CD4-positive, alpha-beta T cell treated with Interleukin-6 for 4 hours (primary cell): ENCODE results near the gene POLR2F.
A peak's percentile ranks its signal among the peaks of the same experiment; 100 is the strongest.

Source experiments
- DNase-seq: peaks from one replicate; pipeline ENCODE4 v3.0.0-alpha.2; 2020; ENCODE audit warnings: mixed read lengths

Gene POLR2F

GRCh38 chr22:37953437-37954179 lies at the start of gene POLR2F, which contains the start of gene C22orf23:
POLR2F (plus strand) TSS chr22:37953699; CDS start chr22:37953788, 89 bp downstream.
C22orf23 (minus strand) TSS chr22:37953601; CDS start chr22:37953149, 452 bp downstream.
- DNase-seq: peak; percentile 98

GRCh38 chr22:37904572-37905533 lies 48.6 kb upstream of the POLR2F start:
- DNase-seq: no peak

- DNase-seq: peak; percentile 82
Observed at GRCh38 chr22:37905534-37906363, 47.8 kb upstream of the POLR2F start, which contains the start of gene MICALL1. MICALL1 (plus strand) TSS chr22:37906297; CDS start chr22:37906423, 126 bp downstream.

GRCh38 chr22:37906364-37907008 lies 47.0 kb upstream of the POLR2F start:
- DNase-seq: peak; percentile 58

GRCh38 chr22:37907036-37907954 lies 46.2 kb upstream of the POLR2F start:
- no peak for DNase-seq

- DNase-seq: no peak
Observed at GRCh38 chr22:37909766-37910165, 43.7 kb upstream of the POLR2F start.

GRCh38 chr22:37910890-37911672 lies 42.4 kb upstream of the POLR2F start:
- DNase-seq: no peak

- no peak for DNase-seq
Observed at GRCh38 chr22:37911697-37912096, 41.8 kb upstream of the POLR2F start.

- no peak for DNase-seq
Observed at GRCh38 chr22:37912171-37912570, 41.3 kb upstream of the POLR2F start.

GRCh38 chr22:37913233-37913721 lies 40.2 kb upstream of the POLR2F start:
- no peak for DNase-seq

- DNase-seq: no peak
Observed at GRCh38 chr22:37916311-37916710, 37.2 kb upstream of the POLR2F start.

- DNase-seq: no peak
Observed at GRCh38 chr22:37917874-37918548, 35.5 kb upstream of the POLR2F start.

- no peak for DNase-seq
Observed at GRCh38 chr22:37918580-37919270, 34.8 kb upstream of the POLR2F start.

GRCh38 chr22:37920126-37920525 lies 33.4 kb upstream of the POLR2F start:
- no peak for DNase-seq

- no peak for DNase-seq
Observed at GRCh38 chr22:37922191-37922590, 31.3 kb upstream of the POLR2F start.

GRCh38 chr22:37923927-37924326 lies 29.6 kb upstream of the POLR2F start:
- no peak for DNase-seq

- no peak for DNase-seq
Observed at GRCh38 chr22:37924386-37925065, 29.0 kb upstream of the POLR2F start.

- DNase-seq: no peak
Observed at GRCh38 chr22:37925330-37925729, 28.2 kb upstream of the POLR2F start.
